Measurements from ENCODE around the gene DOCK2. TPM values are rescaled to one million over a fixed set of nuclear protein-coding genes. Genes with fewer than 3 reads are reported as not detected.

DOCK2 gene
- total and polyA plus RNA-seq, 2 donors (not counting 1 experiment from before 2014, with no cell fraction given), result 1.1 to 8.9 TPM

DNA sequence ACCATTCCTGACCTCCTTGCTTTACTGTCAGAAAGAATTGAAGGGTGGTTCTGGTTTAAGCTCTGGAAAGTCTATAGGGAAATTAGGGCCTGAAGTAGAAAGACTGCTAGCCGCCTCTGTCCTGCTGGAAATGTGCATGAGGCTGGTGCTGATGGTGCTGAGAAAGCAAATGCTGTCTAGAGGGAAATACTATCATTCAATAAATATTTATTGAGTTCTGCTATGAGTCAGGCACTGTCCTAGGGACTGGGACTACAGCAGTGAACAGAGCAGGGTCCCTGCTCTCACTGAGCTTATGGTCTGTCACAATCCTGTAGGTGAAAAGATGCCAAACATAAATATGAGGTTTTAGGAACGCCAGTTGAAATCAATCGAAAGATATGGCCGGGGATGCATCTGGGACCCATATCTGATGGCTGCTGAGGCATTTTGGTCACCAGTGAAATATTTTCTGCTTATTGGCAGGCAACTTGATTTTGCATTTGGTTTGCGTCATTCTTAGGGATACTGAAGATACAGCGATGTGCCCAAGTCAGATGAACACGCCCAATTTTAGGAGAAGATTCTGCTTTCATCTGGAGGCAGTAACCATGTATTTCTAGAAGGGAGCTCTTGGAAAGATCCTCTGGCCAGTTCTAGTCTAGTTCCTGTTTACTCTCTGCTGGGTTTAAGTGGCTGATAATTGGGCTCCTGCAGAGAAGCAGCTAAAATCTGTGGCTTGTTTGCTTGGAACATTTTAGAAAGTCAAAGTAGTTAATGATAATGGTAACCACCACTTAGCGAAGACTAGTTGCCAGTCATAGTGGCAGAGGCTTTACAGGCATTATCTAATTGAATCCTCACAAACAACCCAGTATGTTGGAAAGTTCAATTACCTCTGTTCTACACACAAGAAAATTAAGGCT, 269.9 kb downstream of the DOCK2 start:
- Histone ChIP-seq H3K9ac (ENCODE audit: insufficient read depth, low read length) (no peak overlapping the region), H3K36me3 (ENCODE audit: control insufficient read depth, insufficient read depth, low read length) (no peaks in the 10 kb centered on the region), H4K20me1 (ENCODE audit: control insufficient read depth, extremely low read depth, insufficient read depth, low read length) (no peaks in the 10 kb centered on the region), H3K4me1 (ENCODE audit: control insufficient read depth, extremely low read depth, insufficient read depth, low read length) (no peaks in the 10 kb centered on the region), H3K9me3 (ENCODE audit: control insufficient read depth, insufficient read depth, low read depth, low read length) (no peaks in the 10 kb centered on the region), H3K79me2 (ENCODE audit: control insufficient read depth, insufficient read depth, low read length) (no peaks in the 10 kb centered on the region), H3K4me2 (ENCODE audit: extremely low read depth, insufficient read depth, low read length) (peak overlapping the region; percentile 23), H3K4me3 (replicated peaks in 1 of 4; ENCODE audit: control extremely low read depth in 1 of 4, insufficient read depth in 1 of 4, low read depth in 3 of 4, low read length in 4 of 4) (no peak overlapping the region), H3K27ac (ENCODE audit: insufficient read depth, low read length) (no peak overlapping the region), H2AFZ (ENCODE audit: low read length) (no peak overlapping the region), H3K27me3 (ENCODE audit: control insufficient read depth, insufficient read depth, low read length) (no peaks in the 10 kb centered on the region)
- peak in 1 of 2 donors; percentile 36 for DNase-seq (ENCODE audit: low read depth in 2 of 2)
- TF ChIP-seq, protein P1, sequence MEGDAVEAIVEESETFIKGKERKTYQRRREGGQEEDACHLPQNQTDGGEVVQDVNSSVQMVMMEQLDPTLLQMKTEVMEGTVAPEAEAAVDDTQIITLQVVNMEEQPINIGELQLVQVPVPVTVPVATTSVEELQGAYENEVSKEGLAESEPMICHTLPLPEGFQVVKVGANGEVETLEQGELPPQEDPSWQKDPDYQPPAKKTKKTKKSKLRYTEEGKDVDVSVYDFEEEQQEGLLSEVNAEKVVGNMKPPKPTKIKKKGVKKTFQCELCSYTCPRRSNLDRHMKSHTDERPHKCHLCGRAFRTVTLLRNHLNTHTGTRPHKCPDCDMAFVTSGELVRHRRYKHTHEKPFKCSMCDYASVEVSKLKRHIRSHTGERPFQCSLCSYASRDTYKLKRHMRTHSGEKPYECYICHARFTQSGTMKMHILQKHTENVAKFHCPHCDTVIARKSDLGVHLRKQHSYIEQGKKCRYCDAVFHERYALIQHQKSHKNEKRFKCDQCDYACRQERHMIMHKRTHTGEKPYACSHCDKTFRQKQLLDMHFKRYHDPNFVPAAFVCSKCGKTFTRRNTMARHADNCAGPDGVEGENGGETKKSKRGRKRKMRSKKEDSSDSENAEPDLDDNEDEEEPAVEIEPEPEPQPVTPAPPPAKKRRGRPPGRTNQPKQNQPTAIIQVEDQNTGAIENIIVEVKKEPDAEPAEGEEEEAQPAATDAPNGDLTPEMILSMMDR (conservative IDR thresholded peaks at IDR 0.05 in 1 of 2, IDR thresholded peaks at IDR 0.05 in 1 of 2; ENCODE audit: low read depth in 1 of 2, low read length in 2 of 2), result no peak
- TF ChIP-seq EZH2 (IDR thresholded peaks at IDR 0.05; ENCODE audit: low read length, missing control alignments), result no peak

- Histone ChIP-seq H2AFZ (ENCODE audit: low read length) (no peak overlapping the region), H3K36me3 (ENCODE audit: control insufficient read depth, insufficient read depth, low read length) (no peaks in the 10 kb centered on the region), H3K27ac (ENCODE audit: insufficient read depth, low read length) (no peak overlapping the region), H3K9me3 (ENCODE audit: control insufficient read depth, insufficient read depth, low read depth, low read length) (no peaks in the 10 kb centered on the region), H3K27me3 (ENCODE audit: control insufficient read depth, insufficient read depth, low read length) (no peaks in the 10 kb centered on the region), H3K4me3 (replicated peaks in 1 of 4; ENCODE audit: control extremely low read depth in 1 of 4, insufficient read depth in 1 of 4, low read depth in 3 of 4, low read length in 4 of 4) (no peak overlapping the region), H3K4me1 (ENCODE audit: control insufficient read depth, extremely low read depth, insufficient read depth, low read length) (no peaks in the 10 kb centered on the region), H4K20me1 (ENCODE audit: control insufficient read depth, extremely low read depth, insufficient read depth, low read length) (no peaks in the 10 kb centered on the region), H3K9ac (ENCODE audit: insufficient read depth, low read length) (no peak overlapping the region), H3K79me2 (ENCODE audit: control insufficient read depth, insufficient read depth, low read length) (no peaks in the 10 kb centered on the region), H3K4me2 (ENCODE audit: extremely low read depth, insufficient read depth, low read length) (no peak overlapping the region)
- TF ChIP-seq, protein P1 (conservative IDR thresholded peaks at IDR 0.05 in 1 of 2, IDR thresholded peaks at IDR 0.05 in 1 of 2; ENCODE audit: low read depth in 1 of 2, low read length in 2 of 2), result no peak
- TF ChIP-seq EZH2 (IDR thresholded peaks at IDR 0.05; ENCODE audit: low read length, missing control alignments), result no peak
- DNase-seq (ENCODE audit: low read depth in 2 of 2), result no peak
Observed at GRCh38 chr5:169908864-169909263, 271.8 kb downstream of the DOCK2 start.

GRCh38 chr5:169909945-169910344, 272.9 kb downstream of the DOCK2 start:
- H3K9me3 ChIP-seq (ENCODE audit: control insufficient read depth, insufficient read depth, low read depth, low read length), result no peaks in the 10 kb centered on the region
- no peak for TF ChIP-seq EZH2 (IDR thresholded peaks at IDR 0.05; ENCODE audit: low read length, missing control alignments)
- TF ChIP-seq, protein P1 (conservative IDR thresholded peaks at IDR 0.05 in 1 of 2, IDR thresholded peaks at IDR 0.05 in 1 of 2; ENCODE audit: low read depth in 1 of 2, low read length in 2 of 2), result no peak
- H4K20me1 ChIP-seq (ENCODE audit: control insufficient read depth, extremely low read depth, insufficient read depth, low read length), result no peaks in the 10 kb centered on the region
- H3K4me1 ChIP-seq (ENCODE audit: control insufficient read depth, extremely low read depth, insufficient read depth, low read length), result no peaks in the 10 kb centered on the region
- no peak for DNase-seq (ENCODE audit: low read depth in 2 of 2)
- H2AFZ ChIP-seq (ENCODE audit: low read length), result no peak overlapping the region
- no peak overlapping the region for H3K4me3 ChIP-seq (replicated peaks in 1 of 4; ENCODE audit: control extremely low read depth in 1 of 4, insufficient read depth in 1 of 4, low read depth in 3 of 4, low read length in 4 of 4)
- no peaks in the 10 kb centered on the region for H3K27me3 ChIP-seq (ENCODE audit: control insufficient read depth, insufficient read depth, low read length)
- no peak overlapping the region for H3K9ac ChIP-seq (ENCODE audit: insufficient read depth, low read length)
- H3K27ac ChIP-seq (ENCODE audit: insufficient read depth, low read length), result no peak overlapping the region
- no peaks in the 10 kb centered on the region for H3K36me3 ChIP-seq (ENCODE audit: control insufficient read depth, insufficient read depth, low read length)
- no peak overlapping the region for H3K4me2 ChIP-seq (ENCODE audit: extremely low read depth, insufficient read depth, low read length)
- H3K79me2 ChIP-seq (ENCODE audit: control insufficient read depth, insufficient read depth, low read length), result no peaks in the 10 kb centered on the region

Data from fibroblast of lung (primary cell).